Measurements from ENCODE around the gene OLFML2A.
"Not testable (repeated sequence)": the region's sequence is repeated elsewhere in the genome, so short reads cannot be mapped to it uniquely, and the experiment has no call there.

OLFML2A gene

DNA sequence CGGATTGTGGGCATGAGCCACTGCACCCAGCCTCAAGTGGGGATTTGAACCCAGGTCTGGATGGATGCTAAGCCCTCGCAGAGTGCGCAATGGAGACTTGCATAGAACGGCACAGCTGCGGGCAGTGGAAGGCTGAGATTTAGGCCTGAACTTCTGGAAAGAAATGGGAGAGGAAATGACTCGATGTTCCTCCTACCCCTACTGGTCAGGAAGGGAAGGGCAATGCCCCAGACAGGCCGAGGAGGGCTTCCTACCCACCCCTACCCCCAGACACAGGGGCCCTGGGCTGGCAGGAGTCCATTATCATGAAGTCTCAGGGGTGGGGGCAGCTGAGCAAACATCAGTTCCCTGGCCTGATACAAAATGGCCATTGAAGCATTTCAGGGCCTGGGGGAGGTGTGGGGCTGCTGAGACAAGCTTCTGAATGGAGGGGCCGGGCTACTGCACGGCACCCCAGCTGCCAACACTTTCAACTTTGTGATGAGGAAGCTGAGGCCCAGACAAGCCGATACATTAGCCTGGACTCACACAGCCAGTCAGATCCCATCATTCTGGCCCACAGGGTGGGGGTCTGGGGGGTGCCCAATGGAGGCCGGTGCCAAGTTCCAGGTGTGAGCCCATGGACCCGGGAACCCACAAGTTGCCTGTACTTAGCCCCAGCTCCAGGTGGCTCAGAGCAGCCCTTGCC is 62.8 kb downstream of the OLFML2A start:
- H3K27ac ChIP-seq (ENCODE audit: low read depth, low read length): no peak overlapping the region
- H3K36me3 ChIP-seq (ENCODE audit: insufficient read depth, low read length): no peaks in the 10 kb centered on the region
- no peak overlapping the region for H3K4me3 ChIP-seq (ENCODE audit: low read depth in 1 of 2, low read length in 2 of 2)
- H3K9ac ChIP-seq (ENCODE audit: low read length): no peak overlapping the region
- H3K9me3 ChIP-seq (ENCODE audit: low read length): no peaks in the 10 kb centered on the region
- H3K4me1 ChIP-seq (ENCODE audit: insufficient read depth, low read length): peaks cover 11% of the 10 kb centered on the region
- H3K27me3 ChIP-seq (ENCODE audit: control insufficient read depth in 1 of 2, insufficient read depth in 2 of 2, low read length in 2 of 2): no peaks in the 10 kb centered on the region

- Histone ChIP-seq H3K9me3 (ENCODE audit: low read length) (no peaks in the 10 kb centered on the region), H3K27me3 (ENCODE audit: control insufficient read depth in 1 of 2, insufficient read depth in 2 of 2, low read length in 2 of 2) (no peaks in the 10 kb centered on the region), H3K36me3 (ENCODE audit: insufficient read depth, low read length) (no peaks in the 10 kb centered on the region), H3K9ac (ENCODE audit: low read length) (no peak overlapping the region), H3K27ac (ENCODE audit: low read depth, low read length) (no peak overlapping the region), H3K4me1 (ENCODE audit: insufficient read depth, low read length) (peaks cover 5% of the 10 kb centered on the region), H3K4me3 (ENCODE audit: low read depth in 1 of 2, low read length in 2 of 2) (no peak overlapping the region)
Observed at GRCh38 chr9:124840300-124840833, 63.4 kb downstream of the OLFML2A start.

DNA sequence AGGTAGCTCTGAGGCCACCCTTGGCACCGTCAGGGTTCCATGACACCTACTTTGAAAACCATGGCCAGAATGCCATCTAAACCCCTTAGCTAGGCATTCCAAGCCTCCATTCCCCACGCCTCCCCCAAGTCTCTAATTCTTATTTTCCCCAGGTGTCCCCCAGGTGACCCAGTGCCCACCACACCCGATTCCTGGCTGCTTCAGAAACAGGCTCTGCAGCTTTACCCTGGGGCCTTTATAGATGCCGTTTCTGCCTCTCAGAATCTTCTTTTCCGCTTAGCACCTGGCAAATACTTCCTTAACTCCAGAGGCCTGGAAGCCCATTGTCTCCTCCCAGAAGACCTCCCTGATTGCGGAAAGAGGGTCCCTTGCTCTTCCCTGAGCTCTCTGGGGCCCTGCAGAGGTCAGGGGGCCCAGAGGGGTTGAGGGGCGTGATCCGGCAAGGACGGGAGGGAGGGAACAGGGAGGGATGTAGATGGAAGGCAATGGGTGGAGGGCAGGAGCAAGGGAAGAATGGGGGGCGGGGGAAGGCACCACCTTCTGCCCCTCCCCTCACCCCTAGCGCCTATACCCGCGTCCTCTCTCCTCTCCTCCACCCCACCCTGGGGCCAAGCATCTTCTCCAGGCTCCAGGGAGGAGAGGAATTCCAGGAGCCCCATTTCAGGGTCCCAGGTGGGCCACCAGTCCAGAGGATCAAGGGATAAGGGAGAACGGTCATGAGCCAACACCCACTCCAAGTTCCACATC is 64.3 kb downstream of the OLFML2A start:
- Histone ChIP-seq H3K9me3 (ENCODE audit: low read length) (no peaks in the 10 kb centered on the region), H3K27me3 (ENCODE audit: control insufficient read depth in 1 of 2, insufficient read depth in 2 of 2, low read length in 2 of 2) (no peaks in the 10 kb centered on the region), H3K9ac (ENCODE audit: low read length) (no peak overlapping the region), H3K27ac (ENCODE audit: low read depth, low read length) (no peak overlapping the region), H3K4me3 (ENCODE audit: low read depth in 1 of 2, low read length in 2 of 2) (no peak overlapping the region), H3K36me3 (ENCODE audit: insufficient read depth, low read length) (no peaks in the 10 kb centered on the region), H3K4me1 (ENCODE audit: insufficient read depth, low read length) (no peaks in the 10 kb centered on the region)

GRCh38 chr9:124843456-124844034 is 66.6 kb downstream of the OLFML2A start:
- Histone ChIP-seq H3K9me3 (ENCODE audit: low read length) (no peaks in the 10 kb centered on the region), H3K27ac (ENCODE audit: low read depth, low read length) (no peak overlapping the region), H3K36me3 (ENCODE audit: insufficient read depth, low read length) (no peaks in the 10 kb centered on the region), H3K27me3 (ENCODE audit: control insufficient read depth in 1 of 2, insufficient read depth in 2 of 2, low read length in 2 of 2) (no peaks in the 10 kb centered on the region), H3K9ac (ENCODE audit: low read length) (no peak overlapping the region), H3K4me3 (ENCODE audit: low read depth in 1 of 2, low read length in 2 of 2) (no peak overlapping the region), H3K4me1 (ENCODE audit: insufficient read depth, low read length) (no peaks in the 10 kb centered on the region)

GRCh38 chr9:124844291-124844690 is 67.4 kb downstream of the OLFML2A start:
- H3K4me1 ChIP-seq (ENCODE audit: insufficient read depth, low read length): no peaks in the 10 kb centered on the region
- no peaks in the 10 kb centered on the region for H3K27me3 ChIP-seq (ENCODE audit: control insufficient read depth in 1 of 2, insufficient read depth in 2 of 2, low read length in 2 of 2)
- H3K4me3 ChIP-seq (ENCODE audit: low read depth in 1 of 2, low read length in 2 of 2): no peak overlapping the region
- no peaks in the 10 kb centered on the region for H3K9me3 ChIP-seq (ENCODE audit: low read length)
- H3K9ac ChIP-seq (ENCODE audit: low read length): no peak overlapping the region
- no peaks in the 10 kb centered on the region for H3K36me3 ChIP-seq (ENCODE audit: insufficient read depth, low read length)
- H3K27ac ChIP-seq (ENCODE audit: low read depth, low read length): no peak overlapping the region

- H3K27me3 ChIP-seq (ENCODE audit: control insufficient read depth in 1 of 2, insufficient read depth in 2 of 2, low read length in 2 of 2); H3K36me3 ChIP-seq (ENCODE audit: insufficient read depth, low read length); H3K4me1 ChIP-seq (ENCODE audit: insufficient read depth, low read length); H3K9me3 ChIP-seq (ENCODE audit: low read length); H3K4me3 ChIP-seq (ENCODE audit: low read depth in 1 of 2, low read length in 2 of 2); H3K9ac ChIP-seq (ENCODE audit: low read length); H3K27ac ChIP-seq (ENCODE audit: low read depth, low read length): not testable (repeated sequence)
Observed at GRCh38 chr9:124846467-124846866, 69.5 kb downstream of the OLFML2A start.

DNA sequence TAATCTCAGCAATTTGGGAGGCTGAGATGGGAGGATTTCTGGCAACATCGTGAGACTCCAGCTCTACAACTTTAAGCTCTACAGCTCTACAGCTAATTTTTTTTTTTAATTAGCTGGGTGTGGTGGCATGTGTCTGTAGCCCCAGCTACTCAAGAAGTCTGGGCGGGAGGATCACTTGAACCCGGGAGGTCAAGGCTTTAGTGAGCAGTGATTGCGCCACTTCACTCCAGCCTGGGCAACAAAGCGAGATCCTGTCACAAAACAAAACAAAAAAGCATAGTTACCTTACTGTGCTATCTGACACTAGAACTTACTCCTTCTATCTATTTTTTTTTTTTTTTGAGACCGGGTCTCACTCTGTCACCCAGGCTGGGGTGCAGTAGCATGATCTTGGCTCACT is 70.0 kb downstream of the OLFML2A start:
- Histone ChIP-seq H3K9me3 (ENCODE audit: low read length) (no peaks in the 10 kb centered on the region), H3K27ac (ENCODE audit: low read depth, low read length) (no peak overlapping the region), H3K4me1 (ENCODE audit: insufficient read depth, low read length) (no peaks in the 10 kb centered on the region), H3K4me3 (ENCODE audit: low read depth in 1 of 2, low read length in 2 of 2) (no peak overlapping the region), H3K27me3 (ENCODE audit: control insufficient read depth in 1 of 2, insufficient read depth in 2 of 2, low read length in 2 of 2) (no peaks in the 10 kb centered on the region), H3K36me3 (ENCODE audit: insufficient read depth, low read length) (no peaks in the 10 kb centered on the region), H3K9ac (ENCODE audit: low read length) (no peak overlapping the region)

DNA sequence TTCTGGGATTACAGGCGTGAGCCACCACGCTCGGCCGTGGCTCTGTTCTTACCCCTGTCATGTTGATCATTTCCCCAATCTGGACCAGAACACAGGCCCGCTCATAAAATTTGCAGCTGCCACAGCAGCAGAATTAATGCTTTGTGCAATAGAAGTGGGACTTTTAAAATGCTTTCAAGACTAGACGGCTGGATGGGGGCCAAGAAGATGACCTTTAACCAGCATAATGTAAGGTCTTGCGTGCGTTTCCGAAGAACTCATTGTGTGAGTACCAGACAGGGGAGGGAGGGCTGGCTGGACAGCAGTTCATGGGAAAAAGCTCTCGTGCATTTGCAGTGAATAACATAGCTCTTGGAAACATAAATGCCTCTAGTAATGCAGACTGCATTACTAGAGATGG is 72.9 kb downstream of the OLFML2A start:
- Histone ChIP-seq H3K9ac (ENCODE audit: low read length) (no peak overlapping the region), H3K4me1 (ENCODE audit: insufficient read depth, low read length) (peaks cover 12% of the 10 kb centered on the region), H3K36me3 (ENCODE audit: insufficient read depth, low read length) (no peaks in the 10 kb centered on the region), H3K9me3 (ENCODE audit: low read length) (no peaks in the 10 kb centered on the region), H3K27me3 (ENCODE audit: control insufficient read depth in 1 of 2, insufficient read depth in 2 of 2, low read length in 2 of 2) (no peaks in the 10 kb centered on the region), H3K27ac (ENCODE audit: low read depth, low read length) (no peak overlapping the region), H3K4me3 (ENCODE audit: low read depth in 1 of 2, low read length in 2 of 2) (no peak overlapping the region)

- no peak overlapping the region for H3K9ac ChIP-seq (ENCODE audit: low read length)
- no peaks in the 10 kb centered on the region for H3K27me3 ChIP-seq (ENCODE audit: control insufficient read depth in 1 of 2, insufficient read depth in 2 of 2, low read length in 2 of 2)
- H3K9me3 ChIP-seq (ENCODE audit: low read length): no peaks in the 10 kb centered on the region
- H3K36me3 ChIP-seq (ENCODE audit: insufficient read depth, low read length): peaks cover 5% of the 10 kb centered on the region
- peak overlapping the region; percentile 52 for H3K27ac ChIP-seq (ENCODE audit: low read depth, low read length)
- peaks cover 12% of the 10 kb centered on the region for H3K4me1 ChIP-seq (ENCODE audit: insufficient read depth, low read length)
- peak overlapping the region; percentile 36 to 52 for H3K4me3 ChIP-seq (ENCODE audit: low read depth in 1 of 2, low read length in 2 of 2)
Observed at GRCh38 chr9:124852121-124852828, 75.3 kb downstream of the OLFML2A start.

DNA sequence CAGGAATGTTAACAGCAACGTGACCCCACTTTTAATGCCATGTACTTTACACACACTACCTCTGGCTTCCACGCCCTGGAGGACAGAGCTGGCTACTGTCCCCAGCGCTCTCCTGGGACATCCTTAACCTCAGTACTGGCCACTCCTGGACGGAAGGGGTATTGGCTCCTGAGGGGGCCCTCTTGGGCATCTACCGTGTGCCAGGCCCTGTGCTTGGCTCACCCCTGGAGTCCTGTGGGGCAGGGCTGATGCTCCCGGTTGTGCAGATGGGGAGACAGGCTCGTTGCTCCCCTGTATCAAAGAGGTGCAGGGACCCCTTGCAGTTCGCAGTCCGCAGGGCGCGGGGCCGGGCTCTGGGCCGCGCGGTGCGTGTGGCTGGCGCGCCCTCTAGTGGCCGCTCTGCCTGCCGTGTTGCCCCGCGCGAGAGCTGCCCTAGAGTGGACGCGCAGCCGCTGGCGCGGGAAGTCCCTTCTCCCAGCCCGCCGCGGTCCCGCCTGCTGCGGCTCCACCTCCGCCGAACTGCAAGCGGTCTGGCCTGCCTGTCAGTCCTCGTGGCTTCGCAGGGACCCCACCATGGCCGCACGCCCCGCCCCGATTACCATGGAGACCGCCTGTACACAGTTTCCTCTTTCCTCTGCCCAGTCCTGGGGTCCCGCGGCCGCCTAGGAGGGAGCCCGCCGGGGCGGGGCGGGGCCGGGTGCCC is 76.0 kb downstream of the OLFML2A start, which contains the start of gene WDR38:
Gene WDR38 (plus strand): TSS at position 632 of the 703 bp plus-strand sequence. CDS start 72 bp downstream, outside the sequence.
- Histone ChIP-seq H3K27ac (ENCODE audit: low read depth, low read length) (peak within 1 kb of the TSS; percentile 52), H3K9ac (ENCODE audit: low read length) (no peak within 1 kb of the TSS), H3K9me3 (ENCODE audit: low read length) (no peaks in the 10 kb centered on the region), H3K4me1 (ENCODE audit: insufficient read depth, low read length) (peaks cover 12% of the 10 kb centered on the region), H3K27me3 (ENCODE audit: control insufficient read depth in 1 of 2, insufficient read depth in 2 of 2, low read length in 2 of 2) (no peaks in the 10 kb centered on the region), H3K36me3 (ENCODE audit: insufficient read depth, low read length) (peaks cover 12% of the 10 kb centered on the region), H3K4me3 (ENCODE audit: low read depth in 1 of 2, low read length in 2 of 2) (peak within 1 kb of the TSS; percentile 36 to 52)
